Nephron (organoid): Measurements from ENCODE around the gene UBE2C.

ENCODE experiments used
- H3K27ac Mint-ChIP-seq, 3 experiments: 2 replicates each; pipeline ENCODE4 v1.8.0; 2020; ENCODE audit warnings: mixed read lengths in 3 of 3, mild to moderate bottlenecking in 2 of 3, moderate library complexity in 1 of 3
- H3K27me3 Mint-ChIP-seq: 2 replicates; pipeline ENCODE4 v1.8.0; 2021; ENCODE audit warnings: low read depth, mild to moderate bottlenecking, moderate library complexity, mixed read lengths
- H3K36me3 Mint-ChIP-seq: 2 replicates; pipeline ENCODE4 v1.8.0; 2020; ENCODE audit warnings: low read depth, mixed read lengths
- H3K4me1 Mint-ChIP-seq: 2 replicates; pipeline ENCODE4 v1.8.0; 2020; ENCODE audit warnings: mixed read lengths
- H3K4me3 Mint-ChIP-seq, 3 experiments: 2 replicates each; pipeline ENCODE4 v1.8.0; 2020; ENCODE audit warnings: mild to moderate bottlenecking in 3 of 3, mixed read lengths in 3 of 3, moderate library complexity in 2 of 3
- H3K9me3 Mint-ChIP-seq: 2 replicates; pipeline ENCODE4 v1.8.0; 2020; ENCODE audit warnings: mixed read lengths
- TF ChIP-seq, protein P1 (sequence below), 3 experiments: fragments of 200-600 bp; sonication (generic); IDR thresholded peaks; one replicate each; pipeline ENCODE4 v1.5.0; 2021; ENCODE audit warnings: antibody characterized with exemption in 3 of 3; ENCODE audit not compliant: unreplicated experiment in 3 of 3

The UBE2C gene

GRCh38 chr20:45833883-45834796, 21.7 kb downstream of the UBE2C start:
- H3K4me1 Mint-ChIP-seq, result peaks cover 38% of the 10 kb centered on the region
- H3K9me3 Mint-ChIP-seq, result no peaks in the 10 kb centered on the region
- peaks cover 6% of the 10 kb centered on the region for H3K36me3 Mint-ChIP-seq
- H3K4me3 Mint-ChIP-seq, result peak overlapping the region; percentile 86 to 88 (median 86)
- H3K27ac Mint-ChIP-seq, result peak overlapping the region; percentile 63 to 89 (median 69)
- TF ChIP-seq, protein P1, sequence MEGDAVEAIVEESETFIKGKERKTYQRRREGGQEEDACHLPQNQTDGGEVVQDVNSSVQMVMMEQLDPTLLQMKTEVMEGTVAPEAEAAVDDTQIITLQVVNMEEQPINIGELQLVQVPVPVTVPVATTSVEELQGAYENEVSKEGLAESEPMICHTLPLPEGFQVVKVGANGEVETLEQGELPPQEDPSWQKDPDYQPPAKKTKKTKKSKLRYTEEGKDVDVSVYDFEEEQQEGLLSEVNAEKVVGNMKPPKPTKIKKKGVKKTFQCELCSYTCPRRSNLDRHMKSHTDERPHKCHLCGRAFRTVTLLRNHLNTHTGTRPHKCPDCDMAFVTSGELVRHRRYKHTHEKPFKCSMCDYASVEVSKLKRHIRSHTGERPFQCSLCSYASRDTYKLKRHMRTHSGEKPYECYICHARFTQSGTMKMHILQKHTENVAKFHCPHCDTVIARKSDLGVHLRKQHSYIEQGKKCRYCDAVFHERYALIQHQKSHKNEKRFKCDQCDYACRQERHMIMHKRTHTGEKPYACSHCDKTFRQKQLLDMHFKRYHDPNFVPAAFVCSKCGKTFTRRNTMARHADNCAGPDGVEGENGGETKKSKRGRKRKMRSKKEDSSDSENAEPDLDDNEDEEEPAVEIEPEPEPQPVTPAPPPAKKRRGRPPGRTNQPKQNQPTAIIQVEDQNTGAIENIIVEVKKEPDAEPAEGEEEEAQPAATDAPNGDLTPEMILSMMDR (IDR thresholded peaks at IDR 0.05; ENCODE audit: unreplicated experiment in 3 of 3), result no peak
- no peaks in the 10 kb centered on the region for H3K27me3 Mint-ChIP-seq

DNA sequence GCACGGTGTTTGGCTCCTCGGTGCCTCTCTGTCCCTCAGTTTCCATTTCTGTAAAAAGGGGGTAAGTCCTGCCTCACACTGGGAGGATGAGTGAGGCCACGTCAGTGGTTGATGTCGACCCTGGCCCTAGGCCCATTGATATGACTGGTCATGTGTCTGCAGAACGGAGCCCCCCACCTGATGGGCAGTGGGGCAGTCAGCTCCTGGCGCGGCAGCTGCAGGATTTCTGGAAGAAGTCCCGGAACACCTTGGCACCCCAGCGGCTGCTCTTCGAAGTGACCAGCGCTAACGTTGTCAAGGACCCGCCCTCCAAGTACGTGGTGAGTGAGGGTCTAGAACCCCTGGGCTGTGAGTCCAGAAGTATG, 22.3 kb downstream of the UBE2C start:
- Mint-ChIP-seq H3K4me3 (peak overlapping the region; percentile 86 to 88 (median 86)), H3K27ac (peak overlapping the region in 2 of 3 experiments; percentile 53 to 63), H3K4me1 (peaks cover 38% of the 10 kb centered on the region), H3K9me3 (no peaks in the 10 kb centered on the region), H3K36me3 (peaks cover 6% of the 10 kb centered on the region), H3K27me3 (no peaks in the 10 kb centered on the region)
- TF ChIP-seq, protein P1 (IDR thresholded peaks at IDR 0.05; ENCODE audit: unreplicated experiment in 3 of 3), result no peak

- Mint-ChIP-seq H3K27me3 (no peaks in the 10 kb centered on the region), H3K27ac (peak overlapping the region in 1 of 3 experiments; percentile 63), H3K4me3 (peak overlapping the region; percentile 86 to 88 (median 86)), H3K4me1 (peaks cover 35% of the 10 kb centered on the region), H3K9me3 (no peaks in the 10 kb centered on the region), H3K36me3 (peaks cover 6% of the 10 kb centered on the region)
- TF ChIP-seq, protein P1 (IDR thresholded peaks at IDR 0.05; ENCODE audit: unreplicated experiment in 3 of 3), result no peak
Measured at GRCh38 chr20:45835329-45835765, 22.9 kb downstream of the UBE2C start.

DNA sequence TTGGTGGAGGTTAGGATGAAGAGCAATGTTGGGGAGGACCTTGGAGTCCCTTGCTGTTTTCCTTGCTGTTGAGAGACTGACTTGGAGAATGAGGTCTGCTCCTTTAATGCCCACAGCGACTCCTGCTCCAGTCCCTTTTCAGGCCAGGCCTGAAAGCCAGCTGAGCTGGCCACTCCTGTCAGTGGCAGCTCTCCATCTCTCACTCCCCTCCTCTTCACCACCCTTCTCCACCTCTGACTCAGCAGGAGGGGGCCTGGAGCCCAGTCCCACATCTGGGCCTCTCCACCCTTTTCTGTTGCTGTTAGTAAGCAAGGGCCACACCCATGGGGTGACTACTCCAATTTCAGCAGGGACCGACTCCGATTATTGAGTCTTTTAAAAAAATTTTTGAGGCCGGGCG, 23.4 kb downstream of the UBE2C start:
- no peaks in the 10 kb centered on the region for H3K27me3 Mint-ChIP-seq
- no peaks in the 10 kb centered on the region for H3K9me3 Mint-ChIP-seq
- H3K27ac Mint-ChIP-seq, result peak overlapping the region in 2 of 3 experiments; percentile 35 to 63
- peak overlapping the region; percentile 86 to 88 (median 86) for H3K4me3 Mint-ChIP-seq
- TF ChIP-seq, protein P1 (IDR thresholded peaks at IDR 0.05; ENCODE audit: unreplicated experiment in 3 of 3), result no peak
- H3K4me1 Mint-ChIP-seq, result peaks cover 32% of the 10 kb centered on the region
- H3K36me3 Mint-ChIP-seq, result peaks cover 6% of the 10 kb centered on the region

- Mint-ChIP-seq H3K36me3 (peaks cover 11% of the 10 kb centered on the region), H3K9me3 (no peaks in the 10 kb centered on the region), H3K27ac (peak overlapping the region in 2 of 3 experiments; percentile 21 to 22), H3K4me1 (peaks cover 32% of the 10 kb centered on the region), H3K4me3 (peak overlapping the region; percentile 10 to 75 (median 32)), H3K27me3 (no peaks in the 10 kb centered on the region)
- TF ChIP-seq, protein P1 (IDR thresholded peaks at IDR 0.05; ENCODE audit: unreplicated experiment in 3 of 3), result no peak
Measured at GRCh38 chr20:45836841-45837240, 24.4 kb downstream of the UBE2C start.
